T-helper 17 cell (primary cell): ENCODE results near the gene MCCC1. TPM values are rescaled to one million over a fixed set of nuclear protein-coding genes. Genes with fewer than 3 reads are reported as not detected.

Source experiments
- ATAC-seq: fragments of 150-1000 bp; cut with Tn5 transposase; 2 replicates; pipeline ENCODE4 v1.10.0; 2021; ENCODE audit warnings: mild to moderate bottlenecking, moderate library complexity
- DNase-seq, 3 donors: peaks; one replicate each; pipeline versions ENCODE4 v3.0.0 to v3.0.0-alpha.2; 2020 to 2021
- H3K9me3 ChIP-seq: one replicate; pipeline ENCODE4 v1.7.0; 2013; ENCODE audit warnings: low read length, mild to moderate bottlenecking; ENCODE audit not compliant: control insufficient read depth, poor library complexity, severe bottlenecking
- H3K27ac Mint-ChIP-seq: one replicate; pipeline ENCODE4 v1.8.0; 2022; ENCODE audit warnings: mild to moderate bottlenecking, moderate library complexity, mixed read lengths
- H3K27me3 Mint-ChIP-seq: one replicate; pipeline ENCODE4 v1.8.0; 2022; ENCODE audit warnings: mixed read lengths
- H3K36me3 Mint-ChIP-seq: one replicate; pipeline ENCODE4 v1.8.0; 2022; ENCODE audit warnings: low read depth, mixed read lengths
- H3K4me1 Mint-ChIP-seq: one replicate; pipeline ENCODE4 v1.8.0; 2022; ENCODE audit warnings: mild to moderate bottlenecking, mixed read lengths
- H3K4me3 Mint-ChIP-seq: one replicate; pipeline ENCODE4 v1.8.0; 2022; ENCODE audit warnings: mild to moderate bottlenecking, moderate library complexity, mixed read lengths
- total RNA-seq, 4 donors: library from RNA in 2 of 4; stranded (reverse) in 2 of 4; gene quantifications; one replicate each; pipeline ENCODE4 v1.2.3 and lab custom pipeline; 2022 to 2026

The MCCC1 gene
- total RNA-seq, 2 donors from 2014 or later: 17.5 to 17.6 TPM

DNA sequence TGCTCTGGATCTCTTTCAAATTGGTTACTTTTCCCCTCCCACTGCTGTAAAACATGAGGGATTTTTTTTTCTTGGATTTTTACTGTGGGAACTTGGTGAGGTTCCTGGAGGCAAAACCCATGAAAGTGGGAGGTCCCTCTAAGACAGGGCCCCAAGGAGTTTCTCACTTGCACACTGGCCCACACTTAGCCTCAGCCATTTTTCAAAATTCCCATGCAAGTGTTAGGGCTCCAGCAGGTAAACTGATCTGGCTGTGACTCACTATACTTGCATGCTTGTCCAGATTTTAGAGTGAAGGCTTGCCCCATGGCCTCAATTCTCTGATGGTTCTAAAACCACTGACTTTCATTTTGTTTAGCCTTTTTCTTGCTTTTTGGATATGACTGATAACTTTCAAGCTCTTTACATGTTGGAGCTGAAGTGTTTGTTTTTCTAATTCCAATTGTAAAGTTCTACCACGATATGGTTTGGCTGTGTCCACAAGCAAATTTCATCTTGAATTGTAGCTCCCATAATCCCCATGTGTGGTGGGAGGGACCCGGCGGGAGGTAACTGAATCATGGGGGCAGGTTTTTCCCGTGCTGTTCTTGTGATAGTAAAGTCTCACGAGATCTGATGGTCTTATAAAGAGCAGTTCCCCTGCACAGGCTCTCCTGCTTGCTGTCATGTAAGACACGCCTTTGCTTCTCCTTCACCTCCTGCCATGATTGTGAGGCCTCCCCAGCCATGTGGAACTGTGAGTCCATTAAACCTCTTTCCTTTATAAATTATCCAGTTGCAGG, 37.7 kb downstream of the MCCC1 start:
- Mint-ChIP-seq H3K4me3 (no peak overlapping the region), H3K36me3 (peaks cover 5% of the 10 kb centered on the region), H3K27me3 (no peaks in the 10 kb centered on the region), H3K4me1 (peaks cover 5% of the 10 kb centered on the region), H3K27ac (peak overlapping the region; percentile 62)
- H3K9me3 ChIP-seq: no peaks in the 10 kb centered on the region
- no peak for ATAC-seq
- no peak for DNase-seq

DNA sequence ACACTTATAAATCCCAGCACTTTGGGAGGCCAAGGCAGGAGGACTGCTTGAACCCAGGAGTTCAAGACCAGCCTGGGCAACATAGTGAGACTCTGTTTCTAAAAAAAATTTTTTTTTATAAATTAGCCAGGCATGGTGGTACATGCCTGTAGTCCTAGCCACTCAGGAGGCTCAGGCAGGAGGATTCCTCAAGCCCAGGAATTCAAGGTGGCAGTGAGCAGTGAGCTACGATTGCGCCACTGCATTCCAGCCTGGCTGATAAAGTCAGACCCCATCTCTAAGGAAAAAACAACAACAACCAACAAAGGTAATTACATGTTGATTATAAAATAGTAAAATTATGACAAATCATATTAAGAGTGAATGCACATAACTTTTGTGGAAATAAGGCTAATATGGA, 40.9 kb downstream of the MCCC1 start:
- Mint-ChIP-seq H3K4me1 (peaks cover 5% of the 10 kb centered on the region), H3K36me3 (peaks cover 2% of the 10 kb centered on the region), H3K27ac (no peak overlapping the region), H3K4me3 (no peak overlapping the region), H3K27me3 (no peaks in the 10 kb centered on the region)
- ATAC-seq (no peak), DNase-seq (no peak)
- no peaks in the 10 kb centered on the region for H3K9me3 ChIP-seq

GRCh38 chr3:183050706-183051105, 48.6 kb downstream of the MCCC1 start:
- Mint-ChIP-seq H3K36me3 (peaks cover 9% of the 10 kb centered on the region), H3K4me1 (peaks cover 6% of the 10 kb centered on the region), H3K4me3 (no peak overlapping the region), H3K27ac (no peak overlapping the region), H3K27me3 (no peaks in the 10 kb centered on the region)
- H3K9me3 ChIP-seq: no peaks in the 10 kb centered on the region
- DNase-seq: no peak
- ATAC-seq: no peak

GRCh38 chr3:183046883-183047282, 52.4 kb downstream of the MCCC1 start:
- ATAC-seq: no peak
- H3K4me3 Mint-ChIP-seq: no peak overlapping the region
- H3K27me3 Mint-ChIP-seq: no peaks in the 10 kb centered on the region
- H3K27ac Mint-ChIP-seq: no peak overlapping the region
- DNase-seq: no peak
- H3K4me1 Mint-ChIP-seq: peaks cover 4% of the 10 kb centered on the region
- no peaks in the 10 kb centered on the region for H3K9me3 ChIP-seq
- peaks cover 16% of the 10 kb centered on the region for H3K36me3 Mint-ChIP-seq

DNA sequence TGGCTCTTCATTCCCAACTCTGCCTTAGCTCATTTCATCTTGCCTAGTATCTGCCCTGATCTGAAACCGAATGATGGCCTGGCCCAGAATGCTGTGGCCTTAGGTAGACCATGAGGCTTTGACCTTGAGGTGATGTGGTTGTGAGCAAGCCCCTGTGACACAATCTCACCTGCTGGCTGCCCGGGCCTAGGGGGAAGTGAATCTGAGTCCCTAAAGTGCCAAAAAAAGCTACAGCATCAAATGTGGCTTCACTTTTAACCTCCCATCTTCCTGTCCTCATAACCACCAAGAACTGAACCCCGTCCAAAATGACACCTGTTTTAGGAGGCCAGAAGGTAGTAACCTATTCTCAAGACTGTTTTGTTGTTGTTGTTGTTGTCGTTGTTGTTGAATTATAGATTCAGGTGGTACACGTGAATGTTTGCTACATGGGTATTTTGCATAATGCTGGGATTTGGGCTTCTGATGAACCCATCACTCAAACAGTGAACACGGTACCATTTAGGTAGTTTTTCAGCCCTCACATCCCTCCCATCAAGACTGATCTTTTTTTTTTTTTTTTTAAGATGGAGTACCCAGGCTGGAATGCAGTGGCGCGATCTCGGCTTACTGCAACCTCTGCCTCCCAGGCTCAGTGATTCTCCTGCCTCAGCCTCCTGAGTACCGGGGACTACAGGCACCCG, 54.6 kb downstream of the MCCC1 start:
- Mint-ChIP-seq H3K27me3 (no peaks in the 10 kb centered on the region), H3K36me3 (peaks cover 15% of the 10 kb centered on the region), H3K4me1 (peaks cover 7% of the 10 kb centered on the region), H3K27ac (no peak overlapping the region), H3K4me3 (no peak overlapping the region)
- no peaks in the 10 kb centered on the region for H3K9me3 ChIP-seq
- DNase-seq (no peak), ATAC-seq (no peak)

- no peak overlapping the region for H3K4me3 Mint-ChIP-seq
- H3K36me3 Mint-ChIP-seq: peaks cover 20% of the 10 kb centered on the region
- H3K27ac Mint-ChIP-seq: no peak overlapping the region
- no peak for DNase-seq
- no peaks in the 10 kb centered on the region for H3K9me3 ChIP-seq
- no peaks in the 10 kb centered on the region for H3K27me3 Mint-ChIP-seq
- H3K4me1 Mint-ChIP-seq: peaks cover 3% of the 10 kb centered on the region
- no peak for ATAC-seq
Observed at GRCh38 chr3:183038757-183039156, 60.5 kb downstream of the MCCC1 start.

- peaks cover 3% of the 10 kb centered on the region for H3K4me1 Mint-ChIP-seq
- no peaks in the 10 kb centered on the region for H3K27me3 Mint-ChIP-seq
- H3K27ac Mint-ChIP-seq: peak overlapping the region; percentile 66
- H3K4me3 Mint-ChIP-seq: no peak overlapping the region
- H3K36me3 Mint-ChIP-seq: peaks cover 19% of the 10 kb centered on the region
- DNase-seq: no peak
- ATAC-seq: no peak
- H3K9me3 ChIP-seq: no peaks in the 10 kb centered on the region
Observed at GRCh38 chr3:183038221-183038620, 61.1 kb downstream of the MCCC1 start.

DNA sequence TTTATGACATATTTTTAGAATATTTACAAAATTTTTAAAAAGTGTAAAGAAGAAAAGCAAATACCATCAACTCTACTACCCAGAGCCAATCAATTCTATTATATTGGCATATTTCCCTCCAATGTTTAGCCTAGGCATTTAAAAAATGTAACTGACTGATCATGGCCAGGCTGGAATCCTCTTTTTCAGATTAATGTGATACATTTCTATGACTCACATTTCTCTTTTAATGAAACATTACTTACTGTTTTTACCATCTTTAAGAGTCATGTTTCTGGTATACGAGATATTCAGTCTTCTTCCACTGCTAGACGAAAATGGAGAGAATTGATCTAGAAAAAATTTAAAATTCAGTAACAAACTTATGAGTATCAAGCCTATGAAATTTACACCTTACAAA, 65.5 kb downstream of the MCCC1 start:
- no peak for ATAC-seq
- Mint-ChIP-seq H3K36me3 (peaks cover 26% of the 10 kb centered on the region), H3K27me3 (no peaks in the 10 kb centered on the region), H3K4me1 (peaks cover 6% of the 10 kb centered on the region), H3K27ac (no peak overlapping the region), H3K4me3 (no peak overlapping the region)
- DNase-seq: no peak
- no peaks in the 10 kb centered on the region for H3K9me3 ChIP-seq

GRCh38 chr3:183032880-183033555, 66.3 kb downstream of the MCCC1 start:
- Mint-ChIP-seq H3K36me3 (peaks cover 25% of the 10 kb centered on the region), H3K27me3 (no peaks in the 10 kb centered on the region), H3K4me1 (peaks cover 6% of the 10 kb centered on the region), H3K4me3 (no peak overlapping the region), H3K27ac (no peak overlapping the region)
- ATAC-seq (no peak), DNase-seq (no peak)
- no peaks in the 10 kb centered on the region for H3K9me3 ChIP-seq

DNA sequence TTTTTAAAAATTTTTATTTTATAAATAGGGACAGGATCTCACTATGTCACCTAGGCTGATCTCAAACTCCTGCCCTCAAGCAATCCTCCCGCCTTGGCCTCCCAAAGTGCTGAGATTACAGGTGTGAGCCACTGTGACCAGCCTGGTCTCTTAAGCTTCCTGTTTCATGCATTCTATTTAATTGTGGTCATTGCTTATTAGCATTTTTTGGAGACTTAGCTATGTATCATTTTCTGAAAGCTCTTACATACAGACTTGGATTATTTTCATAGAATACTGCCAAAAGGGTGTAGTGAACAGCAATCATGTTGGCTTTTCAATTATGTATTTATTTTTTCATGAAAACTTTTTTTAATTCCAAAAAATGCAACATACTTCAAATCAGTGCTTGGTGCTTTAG, 67.5 kb downstream of the MCCC1 start:
- ATAC-seq (no peak), DNase-seq (no peak)
- H3K4me3 Mint-ChIP-seq: no peak overlapping the region
- H3K9me3 ChIP-seq: no peaks in the 10 kb centered on the region
- H3K27ac Mint-ChIP-seq: no peak overlapping the region
- H3K4me1 Mint-ChIP-seq: peaks cover 6% of the 10 kb centered on the region
- H3K36me3 Mint-ChIP-seq: peaks cover 18% of the 10 kb centered on the region
- H3K27me3 Mint-ChIP-seq: no peaks in the 10 kb centered on the region

DNA sequence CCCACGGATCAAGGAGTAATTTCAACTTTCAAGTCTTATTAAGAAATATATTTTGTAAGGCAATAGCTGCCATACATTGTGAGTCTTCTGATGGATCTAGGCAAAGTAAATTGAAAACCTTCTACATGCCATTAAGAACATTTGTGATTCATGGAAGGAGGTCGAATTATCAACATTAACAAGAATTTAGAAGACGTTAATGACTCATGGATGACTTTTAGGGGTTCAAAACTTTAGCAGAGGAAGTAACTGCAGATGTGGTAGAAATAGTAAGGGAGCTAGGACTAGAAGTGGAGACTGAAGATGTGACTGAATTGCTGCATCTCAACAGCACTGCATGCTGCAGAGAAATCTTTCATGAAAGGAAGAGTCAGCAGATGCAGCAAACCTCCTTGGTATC, 70.9 kb downstream of the MCCC1 start:
- Mint-ChIP-seq H3K4me1 (peaks cover 9% of the 10 kb centered on the region), H3K36me3 (peaks cover 16% of the 10 kb centered on the region), H3K4me3 (no peak overlapping the region), H3K27ac (no peak overlapping the region), H3K27me3 (no peaks in the 10 kb centered on the region)
- no peaks in the 10 kb centered on the region for H3K9me3 ChIP-seq
- ATAC-seq (no peak), DNase-seq (no peak)

GRCh38 chr3:183027276-183027675, 72.0 kb downstream of the MCCC1 start:
- no peaks in the 10 kb centered on the region for H3K9me3 ChIP-seq
- no peak for ATAC-seq
- Mint-ChIP-seq H3K4me3 (no peak overlapping the region), H3K27me3 (no peaks in the 10 kb centered on the region), H3K27ac (no peak overlapping the region), H3K36me3 (peaks cover 16% of the 10 kb centered on the region), H3K4me1 (peaks cover 9% of the 10 kb centered on the region)
- DNase-seq: no peak

DNA sequence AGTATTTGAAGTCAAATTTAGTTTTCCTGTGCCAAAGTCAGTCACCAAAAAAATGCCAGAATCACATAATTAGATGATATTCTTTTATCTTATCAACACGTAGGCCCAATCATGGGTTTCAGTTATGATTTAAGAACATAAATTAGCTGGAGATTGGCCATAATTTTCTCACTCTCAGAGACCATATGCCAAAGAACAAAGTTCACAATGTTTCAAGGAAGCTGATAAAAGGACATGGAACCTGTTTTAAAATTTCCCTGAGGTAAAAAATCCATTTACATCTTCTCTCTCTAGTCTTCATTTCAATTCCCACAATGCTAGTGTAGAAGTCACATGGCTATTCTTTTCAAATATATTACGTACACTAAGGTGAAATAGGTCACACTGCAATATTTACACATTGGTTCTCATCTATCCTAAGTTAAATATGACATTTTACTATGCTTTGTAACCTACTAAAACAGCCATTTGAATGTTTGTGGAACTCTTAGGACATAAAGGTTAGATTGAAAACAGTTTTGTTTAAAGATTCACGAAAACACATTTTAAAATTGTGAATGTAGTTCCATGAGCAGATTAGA, 76.3 kb downstream of the MCCC1 start:
- H3K36me3 Mint-ChIP-seq: peaks cover 6% of the 10 kb centered on the region
- ATAC-seq: no peak
- no peaks in the 10 kb centered on the region for H3K9me3 ChIP-seq
- no peaks in the 10 kb centered on the region for H3K27me3 Mint-ChIP-seq
- no peak overlapping the region for H3K27ac Mint-ChIP-seq
- no peak for DNase-seq
- no peak overlapping the region for H3K4me3 Mint-ChIP-seq
- H3K4me1 Mint-ChIP-seq: peaks cover 3% of the 10 kb centered on the region
